ENCODE measurements around the gene SNX21.

The SNX21 gene

GRCh38 chr20:45819466-45819865 lies 14.1 kb upstream of the SNX21 start:
- Histone ChIP-seq H3K4me3 (ENCODE audit: low read length) (no peak overlapping the region), H4K20me1 (ENCODE audit: control insufficient read depth, insufficient read depth, low read depth, low read length) (peaks cover 3% of the 10 kb centered on the region; the same call in 1 of the 2 replicates), H3K27me3 (ENCODE audit: control insufficient read depth, low read length) (no peaks in the 10 kb centered on the region), H3F3A (ENCODE audit: control insufficient read depth, insufficient read depth) (peaks cover 42% of the 10 kb centered on the region), H3K4me2 (ENCODE audit: low read length) (no peak overlapping the region), H3K36me3 (ENCODE audit: control insufficient read depth, low read length) (peaks cover 33% of the 10 kb centered on the region), H3K4me1 (ENCODE audit: control insufficient read depth, low read length) (peaks cover 8% of the 10 kb centered on the region; the same call in 1 of the 2 replicates), H3K27ac (ENCODE audit: low read depth, low read length) (no peak overlapping the region), H3K79me2 (ENCODE audit: control insufficient read depth, low read length) (peaks cover 2% of the 10 kb centered on the region), H3K9me2 (replicated peaks; ENCODE audit: control insufficient read depth, low read length) (no peaks in the 10 kb centered on the region), H3K9me3 (ENCODE audit: control insufficient read depth, insufficient read depth, low read length) (no peaks in the 10 kb centered on the region)
- no peak for TF ChIP-seq CTCF (IDR thresholded peaks at IDR 0.05; ENCODE audit: low read depth, low read length, poor library complexity, severe bottlenecking)
- TF ChIP-seq EZH2phosphoT487 (IDR thresholded peaks at IDR 0.05; ENCODE audit: borderline replicate concordance, low read length) = no peak

- no peak overlapping the region for H3K4me3 ChIP-seq (ENCODE audit: low read length)
- H3K27me3 ChIP-seq (ENCODE audit: control insufficient read depth, low read length) = no peaks in the 10 kb centered on the region; the same call in 1 of the 2 replicates
- no peaks in the 10 kb centered on the region for H4K20me1 ChIP-seq (ENCODE audit: control insufficient read depth, insufficient read depth, low read depth, low read length)
- TF ChIP-seq EZH2phosphoT487 (IDR thresholded peaks at IDR 0.05; ENCODE audit: borderline replicate concordance, low read length) (no peak), CTCF (IDR thresholded peaks at IDR 0.05; ENCODE audit: low read depth, low read length, poor library complexity, severe bottlenecking) (no peak)
- H3K27ac ChIP-seq (ENCODE audit: low read depth, low read length) = no peak overlapping the region
- peaks cover 10% of the 10 kb centered on the region for H3K36me3 ChIP-seq (ENCODE audit: control insufficient read depth, low read length)
- H3K4me2 ChIP-seq (ENCODE audit: low read length) = no peak overlapping the region
- no peaks in the 10 kb centered on the region for H3K9me3 ChIP-seq (ENCODE audit: control insufficient read depth, insufficient read depth, low read length)
- no peaks in the 10 kb centered on the region for H3K9me2 ChIP-seq (replicated peaks; ENCODE audit: control insufficient read depth, low read length)
- peaks cover 7% of the 10 kb centered on the region; the same call in 1 of the 2 replicates for H3K4me1 ChIP-seq (ENCODE audit: control insufficient read depth, low read length)
- H3K79me2 ChIP-seq (ENCODE audit: control insufficient read depth, low read length) = no peaks in the 10 kb centered on the region
- H3F3A ChIP-seq (ENCODE audit: control insufficient read depth, insufficient read depth) = peaks cover 24% of the 10 kb centered on the region
Measured at GRCh38 chr20:45821947-45822346, 11.7 kb upstream of the SNX21 start.

- no peak overlapping the region for H3K4me3 ChIP-seq (ENCODE audit: low read length)
- TF ChIP-seq CTCF (IDR thresholded peaks at IDR 0.05; ENCODE audit: low read depth, low read length, poor library complexity, severe bottlenecking) = no peak
- no peak for TF ChIP-seq EZH2phosphoT487 (IDR thresholded peaks at IDR 0.05; ENCODE audit: borderline replicate concordance, low read length)
- peaks cover 7% of the 10 kb centered on the region; the same call in 1 of the 2 replicates for H3K4me1 ChIP-seq (ENCODE audit: control insufficient read depth, low read length)
- H3K27me3 ChIP-seq (ENCODE audit: control insufficient read depth, low read length) = no peaks in the 10 kb centered on the region; the same call in 1 of the 2 replicates
- no peaks in the 10 kb centered on the region for H3K79me2 ChIP-seq (ENCODE audit: control insufficient read depth, low read length)
- no peak overlapping the region for H3K4me2 ChIP-seq (ENCODE audit: low read length)
- no peaks in the 10 kb centered on the region for H3K9me2 ChIP-seq (replicated peaks; ENCODE audit: control insufficient read depth, low read length)
- no peaks in the 10 kb centered on the region for H3K9me3 ChIP-seq (ENCODE audit: control insufficient read depth, insufficient read depth, low read length)
- peaks cover 15% of the 10 kb centered on the region for H3F3A ChIP-seq (ENCODE audit: control insufficient read depth, insufficient read depth)
- H3K36me3 ChIP-seq (ENCODE audit: control insufficient read depth, low read length) = peaks cover 1% of the 10 kb centered on the region
- H3K27ac ChIP-seq (ENCODE audit: low read depth, low read length) = no peak overlapping the region
- no peaks in the 10 kb centered on the region for H4K20me1 ChIP-seq (ENCODE audit: control insufficient read depth, insufficient read depth, low read depth, low read length)
Measured at GRCh38 chr20:45822857-45823256, 10.7 kb upstream of the SNX21 start.
